A673 (cell line): Measurements from ENCODE around the gene RBMS1.

Experiments
- EZH2 ChIP-seq: fragments of 200-600 bp; sonication (generic); IDR thresholded peaks from 2 replicates; pipeline ENCODE4 v1.6.1; 2017; ENCODE audit warnings: borderline replicate concordance, low read depth, mild to moderate bottlenecking, mixed read lengths, antibody characterized with exemption, low read length; ENCODE audit not compliant: poor library complexity, severe bottlenecking
- TF ChIP-seq, protein P1 (sequence below): fragments of 300-800, 200-600 bp; sonication (generic); conservative IDR thresholded peaks from 2 replicates; pipeline ENCODE4 v1.5.1; 2017; ENCODE audit warnings: low read depth, mild to moderate bottlenecking, antibody characterized with exemption, low read length, moderate library complexity, mixed read lengths

DNA sequence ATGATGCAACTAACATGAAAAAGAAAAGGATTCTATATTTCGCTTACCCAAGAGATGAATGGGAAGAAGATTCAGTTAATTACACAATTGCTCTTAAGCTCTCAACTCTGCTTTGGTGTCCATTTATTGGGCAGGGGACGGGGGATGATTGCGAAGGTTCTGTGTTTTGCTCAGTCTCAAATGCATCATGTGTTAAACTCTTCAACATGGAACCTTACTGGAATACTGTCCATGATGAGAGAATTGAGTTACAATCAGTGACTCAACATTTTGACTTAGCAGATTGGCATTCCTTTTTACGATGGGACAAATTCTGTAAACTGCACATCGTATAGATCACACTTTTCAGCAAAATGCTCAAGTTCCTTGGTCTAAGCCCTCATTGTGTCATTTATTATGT is 135.6 kb downstream of the RBMS1 start:
- TF ChIP-seq, protein P1, sequence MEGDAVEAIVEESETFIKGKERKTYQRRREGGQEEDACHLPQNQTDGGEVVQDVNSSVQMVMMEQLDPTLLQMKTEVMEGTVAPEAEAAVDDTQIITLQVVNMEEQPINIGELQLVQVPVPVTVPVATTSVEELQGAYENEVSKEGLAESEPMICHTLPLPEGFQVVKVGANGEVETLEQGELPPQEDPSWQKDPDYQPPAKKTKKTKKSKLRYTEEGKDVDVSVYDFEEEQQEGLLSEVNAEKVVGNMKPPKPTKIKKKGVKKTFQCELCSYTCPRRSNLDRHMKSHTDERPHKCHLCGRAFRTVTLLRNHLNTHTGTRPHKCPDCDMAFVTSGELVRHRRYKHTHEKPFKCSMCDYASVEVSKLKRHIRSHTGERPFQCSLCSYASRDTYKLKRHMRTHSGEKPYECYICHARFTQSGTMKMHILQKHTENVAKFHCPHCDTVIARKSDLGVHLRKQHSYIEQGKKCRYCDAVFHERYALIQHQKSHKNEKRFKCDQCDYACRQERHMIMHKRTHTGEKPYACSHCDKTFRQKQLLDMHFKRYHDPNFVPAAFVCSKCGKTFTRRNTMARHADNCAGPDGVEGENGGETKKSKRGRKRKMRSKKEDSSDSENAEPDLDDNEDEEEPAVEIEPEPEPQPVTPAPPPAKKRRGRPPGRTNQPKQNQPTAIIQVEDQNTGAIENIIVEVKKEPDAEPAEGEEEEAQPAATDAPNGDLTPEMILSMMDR = no peak
- no peak for TF ChIP-seq EZH2
